Heart right ventricle (tissue), 16 donors: Measurements from ENCODE around the gene HTR2B. TPM values are rescaled to one million over a fixed set of nuclear protein-coding genes. Genes with fewer than 3 reads are reported as not detected.
"Not testable (repeated sequence)": the region's sequence is repeated elsewhere in the genome, so short reads cannot be mapped to it uniquely, and the experiment has no call there.

Experiments
- ATAC-seq, 8 donors: fragments of 200-7000 bp; cut with Tn5 transposase; one replicate each; pipeline ENCODE4 v1.9.1; 2020; ENCODE audit warnings: mild to moderate bottlenecking in 8 of 8, moderate library complexity in 8 of 8, moderate number of reproducible peaks in 1 of 8
- DNase-seq, 2 donors: peaks; one replicate each; pipeline ENCODE4 v3.0.0-alpha.2; 2020
- H3K27ac ChIP-seq, 10 donors: fragments of 200-600 bp; sonication (generic) in 2 of 10; one replicate each; pipeline versions ENCODE4 v1.5.0 to v1.8.0; 2020 to 2022; ENCODE audit warnings: mild to moderate bottlenecking in 3 of 10
- H3K27me3 ChIP-seq, 7 donors: fragments of 200-600 bp; one replicate each; pipeline ENCODE4 v1.8.0; 2021 to 2022; ENCODE audit warnings: mild to moderate bottlenecking in 2 of 7
- H3K36me3 ChIP-seq, 9 donors: fragments of 200-600 bp; sonication (generic) in 1 of 9; one replicate each; pipeline versions ENCODE4 v1.5.0 to v1.8.0; 2020 to 2022; ENCODE audit warnings: mild to moderate bottlenecking in 2 of 9
- H3K4me1 ChIP-seq, 9 donors: fragments of 200-600 bp; sonication (generic) in 1 of 9; one replicate each; pipeline versions ENCODE4 v1.5.0 to v1.8.0; 2020 to 2022; ENCODE audit warnings: mild to moderate bottlenecking in 4 of 9
- H3K4me3 ChIP-seq, 10 donors: fragments of 200-600 bp; sonication (generic) in 2 of 10; one replicate each; pipeline versions ENCODE4 v1.5.0 to v1.8.0; 2020 to 2022; ENCODE audit warnings: mild to moderate bottlenecking in 7 of 10, moderate library complexity in 2 of 10
- H3K9me3 ChIP-seq, 11 donors: fragments of 200-600 bp in 10 of 11; sonication (generic) in 2 of 11; one replicate each; pipeline versions ENCODE4 v1.5.0 to v1.8.0; 2013 to 2022; ENCODE audit warnings: mild to moderate bottlenecking in 2 of 11, control low read depth in 1 of 11, moderate library complexity in 1 of 11
- WGBS, 2 donors: extraction: QIAGEN DNeasy Blood & Tissue Kit; methylation state at CpG; one replicate each; pipeline ENCODE4 v1.1.7; 2013; ENCODE audit warnings: inconsistent platforms in 1 of 2; 5-methylcytosine and 5-hydroxymethylcytosine counted together
- intact Hi-C, 10 donors: fragments of 100-400 bp; cut with DNase I; formaldehyde crosslinking; loops; one replicate each; pipeline versions ENCODE4 v1.11.1 to v1.14.2; 2022
- polyA plus RNA-seq, 2 donors: library from polyadenylated mRNA; stranded (reverse); fragments of 200-250 nt; gene quantifications; one replicate each; pipeline ENCODE4 v1.2.3, GENCODE V29; 2013
- total RNA-seq, 10 donors: library from RNA; stranded (reverse); fragmentation: NEBNext Ultra II Directional in 3 of 10; extraction: Animal tissue kit (Norgen Biotek cat#: 25700) in 3 of 10; gene quantifications; one replicate each; pipeline versions ENCODE4 v1.2.1 to v1.2.4, GENCODE V29; 2021 to 2023
- TF ChIP-seq, protein P1 (sequence below), 9 donors: fragments of 200-600 bp; sonication (generic) in 2 of 9; IDR thresholded peaks; one replicate each; pipeline versions ENCODE4 v1.5.0 to v1.8.0; 2021 to 2022; ENCODE audit warnings: antibody characterized with exemption in 9 of 9, mild to moderate bottlenecking in 5 of 9, moderate library complexity in 1 of 9
- donor health status: Arrhythmogenic right ventricular cardiomyopathy.
- donor health status: ischemic (EF 13 %, LVEDD 7.1; RV severe dilation, severe dysfunction).
- donor health status: healthy with polysubstance abuse.
- donor health status: DM: no; HTN: yes; CAD: no.
- donor health status: DM: no; HTN: no; CAD: no.
- donor health status: ischemic (EF 25% LVEDD 6.9; RV normal size, moderate dysfunction).
- donor health status: ischemic (EF 25% LVEDD 5.7; RV mildly dilated, moderate dysfunction).
- donor health status: healthy.
- donor health status: DM: yes; HTN: yes; CAD: no.
- donor health status: Ischemic cardiomyopathy.
- donor health status: ischemic (EF 35%, LVEDD 5.7; RV mildly dilated, moderate dysfunction).
- donor health status: nonischemic (EF 11% LVEDD 7.7; RV severe dilation, severe dysfunction).
- donor health status: DM: yes; HTN: yes; CAD: no.
- donor health status: PGD.
- donor health status: ischemic (EF 29% LVEDD 5.4; RV normal size, mild dysfunction).
- donor health status: nonischemic (EF 23%, LVEDD 6.1; RV moderate dilation, normal function).

HTR2B gene
- total and polyA plus RNA-seq, 12 donors = 0.10 to 2.7 (median 0.71) TPM; not detected in 1

DNA sequence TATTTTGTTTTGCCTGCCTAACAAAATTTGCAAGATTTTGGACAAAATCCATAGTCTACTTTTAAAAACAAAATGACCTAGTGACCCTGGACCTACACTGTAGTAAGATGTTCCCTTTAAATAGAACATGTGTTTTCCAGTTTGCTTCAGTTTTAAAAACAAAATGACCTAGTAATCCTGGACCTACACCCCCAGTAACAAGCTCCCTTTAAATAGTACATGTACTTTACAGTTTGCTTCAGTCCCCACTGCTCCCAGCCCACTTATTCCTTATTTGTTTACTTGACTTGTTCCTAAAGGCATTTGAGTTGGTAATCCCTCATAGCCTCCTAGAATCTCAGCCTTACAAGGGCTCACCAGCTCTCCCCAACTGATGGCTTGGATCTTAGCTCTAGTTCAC is 34.5 kb upstream of the HTR2B start:
- Histone ChIP-seq H3K36me3 (peaks cover 0 to 88% (median 9%) of the 10 kb centered on the region in 9 donors), H3K4me1 (peaks cover 0 to 20% (median 0%) of the 10 kb centered on the region in 9 donors), H3K4me3 (no peak overlapping the region), H3K27me3 (no peaks in the 10 kb centered on the region), H3K9me3 (no peaks in the 10 kb centered on the region), H3K27ac (no peak overlapping the region)
- TF ChIP-seq, protein P1, sequence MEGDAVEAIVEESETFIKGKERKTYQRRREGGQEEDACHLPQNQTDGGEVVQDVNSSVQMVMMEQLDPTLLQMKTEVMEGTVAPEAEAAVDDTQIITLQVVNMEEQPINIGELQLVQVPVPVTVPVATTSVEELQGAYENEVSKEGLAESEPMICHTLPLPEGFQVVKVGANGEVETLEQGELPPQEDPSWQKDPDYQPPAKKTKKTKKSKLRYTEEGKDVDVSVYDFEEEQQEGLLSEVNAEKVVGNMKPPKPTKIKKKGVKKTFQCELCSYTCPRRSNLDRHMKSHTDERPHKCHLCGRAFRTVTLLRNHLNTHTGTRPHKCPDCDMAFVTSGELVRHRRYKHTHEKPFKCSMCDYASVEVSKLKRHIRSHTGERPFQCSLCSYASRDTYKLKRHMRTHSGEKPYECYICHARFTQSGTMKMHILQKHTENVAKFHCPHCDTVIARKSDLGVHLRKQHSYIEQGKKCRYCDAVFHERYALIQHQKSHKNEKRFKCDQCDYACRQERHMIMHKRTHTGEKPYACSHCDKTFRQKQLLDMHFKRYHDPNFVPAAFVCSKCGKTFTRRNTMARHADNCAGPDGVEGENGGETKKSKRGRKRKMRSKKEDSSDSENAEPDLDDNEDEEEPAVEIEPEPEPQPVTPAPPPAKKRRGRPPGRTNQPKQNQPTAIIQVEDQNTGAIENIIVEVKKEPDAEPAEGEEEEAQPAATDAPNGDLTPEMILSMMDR (IDR thresholded peaks at IDR 0.05) = no peak
- no peak for ATAC-seq
- intact Hi-C loops = no loop called here
- no peak for DNase-seq

GRCh38 chr2:231152800-231153557 is 28.1 kb upstream of the HTR2B start:
- ATAC-seq (no peak), DNase-seq (no peak)
- no peak overlapping the region for H3K27ac ChIP-seq
- no peaks in the 10 kb centered on the region for H3K4me1 ChIP-seq
- intact Hi-C loops = no loop called here
- H3K9me3 ChIP-seq = no peaks in the 10 kb centered on the region
- H3K27me3 ChIP-seq = no peaks in the 10 kb centered on the region
- peaks cover 0 to 100% (median 9%) of the 10 kb centered on the region in 9 donors for H3K36me3 ChIP-seq
- TF ChIP-seq, protein P1 (IDR thresholded peaks at IDR 0.05) = no peak
- 88 to 89% methylated on average over 8 of the region's 8 CpGs for WGBS, 2 donors
- no peak overlapping the region for H3K4me3 ChIP-seq

DNA sequence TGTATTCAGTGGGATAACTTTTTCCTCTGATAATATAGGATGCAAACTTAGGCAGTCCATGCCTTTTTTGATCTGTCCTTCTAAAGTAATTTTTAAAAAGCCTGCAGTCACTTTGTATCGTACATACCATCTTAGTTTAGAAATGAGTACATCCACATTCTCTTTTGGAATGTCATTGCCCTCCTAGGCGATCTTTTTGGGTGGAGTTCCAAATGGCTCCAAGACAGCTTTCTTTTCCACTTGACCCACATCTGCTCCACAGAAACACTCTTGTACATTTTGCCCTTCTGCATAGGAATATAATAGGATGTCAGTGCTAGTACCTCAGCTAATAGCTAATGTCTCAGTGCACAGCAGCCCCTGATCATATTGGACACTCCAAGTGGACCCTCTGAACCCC is 21.8 kb upstream of the HTR2B start:
- H3K27me3 ChIP-seq = no peaks in the 10 kb centered on the region
- H3K27ac ChIP-seq = no peak overlapping the region
- no peak for ATAC-seq
- H3K4me1 ChIP-seq = no peaks in the 10 kb centered on the region
- no peaks in the 10 kb centered on the region for H3K9me3 ChIP-seq
- 90 to 98% methylated on average over 2 of the region's 2 CpGs for WGBS, 2 donors
- TF ChIP-seq, protein P1 (IDR thresholded peaks at IDR 0.05) = no peak
- no peak for DNase-seq
- H3K36me3 ChIP-seq = peaks cover 0 to 73% (median 19%) of the 10 kb centered on the region in 9 donors
- intact Hi-C loops = no loop called here
- H3K4me3 ChIP-seq = no peak overlapping the region

GRCh38 chr2:231144896-231145295 is 20.1 kb upstream of the HTR2B start:
- Histone ChIP-seq H3K36me3 (peaks cover 0 to 69% (median 19%) of the 10 kb centered on the region in 9 donors), H3K9me3 (no peaks in the 10 kb centered on the region), H3K27ac (no peak overlapping the region), H3K27me3 (no peaks in the 10 kb centered on the region), H3K4me1 (no peaks in the 10 kb centered on the region), H3K4me3 (no peak overlapping the region)
- ATAC-seq (no peak), DNase-seq (no peak)
- 97 to 98% methylated on average over 6 of the region's 6 CpGs for WGBS, 2 donors
- intact Hi-C loops = no loop called here
- TF ChIP-seq, protein P1 (IDR thresholded peaks at IDR 0.05) = no peak

DNA sequence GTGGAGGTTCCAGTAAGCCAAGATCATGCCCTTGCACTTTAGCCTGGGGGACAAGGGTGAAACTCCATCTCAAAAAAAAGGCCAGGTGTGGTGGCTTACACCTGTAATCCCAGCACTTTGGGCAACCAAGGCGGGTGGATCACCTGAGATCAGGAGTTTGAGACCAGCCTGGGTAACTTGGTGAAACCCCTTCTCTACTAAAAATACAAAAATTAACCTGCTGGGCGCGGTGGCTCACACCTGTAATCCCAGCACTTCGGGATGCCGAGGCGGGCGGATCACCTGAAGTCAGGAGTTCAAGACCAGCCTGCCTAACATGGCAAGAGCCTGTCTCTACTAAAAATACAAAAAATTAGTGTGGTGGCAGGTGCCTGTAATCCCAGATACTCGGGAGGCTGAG is 16.0 kb upstream of the HTR2B start:
- H3K4me1 ChIP-seq, H3K9me3 ChIP-seq, H3K27ac ChIP-seq, DNase-seq, H3K27me3 ChIP-seq, H3K4me3 ChIP-seq, ATAC-seq, intact Hi-C loops: not testable (repeated sequence)
- WGBS, 2 donors = 97% methylated on average over 8 of the region's 8 CpGs
- peaks cover 0 to 41% (median 0%) of the 10 kb centered on the region in 9 donors for H3K36me3 ChIP-seq
